Stomach (tissue), 9 donors: ENCODE data around the gene DCDC2C. TPM values are rescaled to one million over a fixed set of nuclear protein-coding genes. Genes with fewer than 3 reads are reported as not detected.

Source experiments
- DNase-seq, 2 donors: peaks; one replicate each; pipeline versions ENCODE4 v3.0.0 to v3.0.0-alpha.2; 2013 to 2019
- H3K27ac ChIP-seq, 5 donors: fragments of 200-600 bp in 4 of 5; sonication (generic) in 4 of 5; one replicate each; pipeline ENCODE4 v1.5.1; 2013 to 2019; ENCODE audit warnings: mild to moderate bottlenecking in 1 of 5, moderate library complexity in 1 of 5
- H3K27me3 ChIP-seq, 3 donors: fragments of 200-600 bp; sonication (generic); one replicate each; pipeline ENCODE4 v1.5.1; 2017 to 2019; ENCODE audit warnings: mixed run types in 1 of 3
- H3K36me3 ChIP-seq, 4 donors: fragments of 200-600 bp; sonication (generic); 1 replicate in 3 of 4; 2 replicates in 1 of 4; pipeline ENCODE4 v1.5.1; 2016 to 2019
- H3K4me1 ChIP-seq, 4 donors: fragments of 200-600 bp; sonication (generic); one replicate each; pipeline ENCODE4 v1.5.1; 2016 to 2019
- H3K4me3 ChIP-seq, 4 donors: fragments of 200-600 bp; sonication (generic) in 3 of 4; one replicate each; pipeline ENCODE4 v1.5.1; 2016 to 2019; ENCODE audit warnings: mild to moderate bottlenecking in 1 of 4
- H3K9me3 ChIP-seq, 4 donors: fragments of 200-600 bp; sonication (generic); one replicate each; pipeline ENCODE4 v1.5.1; 2016 to 2019
- CTCF ChIP-seq, 7 experiments: fragments of 450-650 bp in 4 of 7; fragments of 200-600 bp in 3 of 7; sonication (generic) in 3 of 7; IDR thresholded peaks; one replicate each; pipeline ENCODE4 v1.5.1; 2016 to 2019; ENCODE audit warnings: antibody characterized with exemption in 7 of 7, control low read depth in 2 of 7, mild to moderate bottlenecking in 1 of 7
- EP300 ChIP-seq: sonication (generic); formaldehyde crosslinking; IDR thresholded peaks from one replicate; pipeline ENCODE4 v1.6.1; 2017; ENCODE audit warnings: antibody characterized with exemption
- POLR2A ChIP-seq, 4 donors: fragments of 450-650 bp; IDR thresholded peaks; one replicate each; pipeline ENCODE4 v1.6.1; 2016; ENCODE audit warnings: antibody characterized with exemption in 4 of 4, control low read depth in 2 of 4, mild to moderate bottlenecking in 1 of 4, moderate library complexity in 1 of 4
- POLR2AphosphoS5 ChIP-seq, 3 donors: sonication (generic); formaldehyde crosslinking; IDR thresholded peaks; one replicate each; pipeline ENCODE4 v1.6.1; 2016; ENCODE audit warnings: antibody characterized with exemption in 3 of 3
- WGBS, 5 donors: extraction: QIAGEN DNeasy Blood & Tissue Kit in 3 of 5; methylation state at CpG; one replicate each; pipeline versions ENCODE4 v1.1.5 to v1.1.7; 2013 to 2018; 5-methylcytosine and 5-hydroxymethylcytosine counted together
- intact Hi-C: fragments of 100-400 bp; cut with DNase I; formaldehyde crosslinking; loops from one replicate; pipeline ENCODE4 v1.15.1; 2023; ENCODE audit warnings: low total_unique reads
- polyA plus RNA-seq, 3 donors: library from polyadenylated mRNA; stranded (reverse); fragments of 200-250 nt; gene quantifications; one replicate each; pipeline ENCODE4 v1.2.3, GENCODE V29; 2013
- total RNA-seq, 5 donors: library from RNA; depleted of rRNA; stranded (reverse); fragments of >200 nt; gene quantifications; one replicate each; pipeline versions ENCODE4 v1.1.0 to v1.2.3, GENCODE V29; 2014 to 2016
- donor health status: healthy with polysubstance abuse.
- donor health status: Bipolar disorder and iron deficiency.
- donor health status: healthy.

Gene DCDC2C
- total and polyA plus RNA-seq, 8 donors: not detected

GRCh38 chr2:3683748-3684454, 19.5 kb upstream of the DCDC2C start:
- intact Hi-C loops: no loop called here
- no peaks in the 10 kb centered on the region for H3K27me3 ChIP-seq
- 18 to 38% (median 27%) methylated on average over 3 of the region's 3 CpGs for WGBS, 5 donors
- H3K4me1 ChIP-seq: no peaks in the 10 kb centered on the region
- DNase-seq: no peak
- H3K36me3 ChIP-seq: no peaks in the 10 kb centered on the region
- no peaks in the 10 kb centered on the region for H3K9me3 ChIP-seq
- H3K4me3 ChIP-seq: no peak overlapping the region
- no peak overlapping the region for H3K27ac ChIP-seq
- no peak for TF ChIP-seq CTCF (IDR thresholded peaks at IDR 0.05)
- no peak for TF ChIP-seq POLR2A (IDR thresholded peaks at IDR 0.05)

GRCh38 chr2:3689998-3690748, 13.2 kb upstream of the DCDC2C start:
- DNase-seq: no peak
- intact Hi-C loops: no loop called here
- no peaks in the 10 kb centered on the region for H3K36me3 ChIP-seq
- H3K9me3 ChIP-seq: peaks cover 0 to 7% (median 3%) of the 10 kb centered on the region in 4 donors
- peaks cover 0 to 4% (median 0%) of the 10 kb centered on the region in 3 donors for H3K27me3 ChIP-seq
- TF ChIP-seq POLR2A (IDR thresholded peaks at IDR 0.05): no peak
- no peak for TF ChIP-seq EP300
- TF ChIP-seq CTCF (IDR thresholded peaks at IDR 0.05): no peak
- no peak for TF ChIP-seq POLR2AphosphoS5 (IDR thresholded peaks at IDR 0.05)
- no peaks in the 10 kb centered on the region for H3K4me1 ChIP-seq
- no peak overlapping the region for H3K4me3 ChIP-seq
- H3K27ac ChIP-seq: no peak overlapping the region

- peak in 1 of 2 donors; percentile 54 for DNase-seq
- no peak overlapping the region for H3K27ac ChIP-seq
- no peaks in the 10 kb centered on the region for H3K4me1 ChIP-seq
- H3K4me3 ChIP-seq: no peak overlapping the region
- peaks cover 0 to 7% (median 3%) of the 10 kb centered on the region in 4 donors for H3K9me3 ChIP-seq
- intact Hi-C loops: no loop called here
- H3K36me3 ChIP-seq: no peaks in the 10 kb centered on the region
- H3K27me3 ChIP-seq: peaks cover 0 to 4% (median 0%) of the 10 kb centered on the region in 3 donors
- TF ChIP-seq POLR2AphosphoS5 (IDR thresholded peaks at IDR 0.05) (no peak), EP300 (no peak), POLR2A (IDR thresholded peaks at IDR 0.05) (no peak), CTCF (IDR thresholded peaks at IDR 0.05) (peak in 1 of 7 experiments; percentile 21)
These were observed 11.0 kb upstream of the DCDC2C start for GRCh38 chr2:3692375-3692774.

- Histone ChIP-seq H3K27me3 (peaks cover 0 to 14% (median 3%) of the 10 kb centered on the region in 3 donors), H3K9me3 (no peaks in the 10 kb centered on the region), H3K36me3 (no peaks in the 10 kb centered on the region), H3K27ac (no peak overlapping the region), H3K4me3 (no peak overlapping the region), H3K4me1 (no peaks in the 10 kb centered on the region)
- DNase-seq: no peak
- 78 to 87% (median 83%) methylated on average over 3 of the region's 3 CpGs for WGBS, 5 donors
- TF ChIP-seq CTCF (IDR thresholded peaks at IDR 0.05) (no peak), EP300 (no peak), POLR2A (IDR thresholded peaks at IDR 0.05) (no peak)
- intact Hi-C loops: no loop called here
These were observed 6.8 kb upstream of the DCDC2C start for GRCh38 chr2:3696545-3696944.
